SK-N-SH (cell line): ENCODE results near the gene FAM240A.

ENCODE experiments used
- CHD2 ChIP-seq: fragments of 150-350 bp; IDR thresholded peaks from 2 replicates; pipeline ENCODE4 v1.6.1; 2018; ENCODE audit warnings: low read length; ENCODE audit not compliant: partially characterized antibody
- EP300 ChIP-seq, 2 experiments: IDR thresholded peaks; 2 replicates each; pipeline versions ENCODE4 v1.4.0 to v1.6.1; 2012; ENCODE audit warnings: borderline replicate concordance in 1 of 2, low read depth in 1 of 2, low read length in 1 of 2
- MAX ChIP-seq: IDR thresholded peaks from 2 replicates; pipeline ENCODE4 v1.4.0; 2012; ENCODE audit warnings: low read depth
- REST ChIP-seq: IDR thresholded peaks from 2 replicates; pipeline ENCODE4 v1.6.1; 2012; ENCODE audit warnings: mild to moderate bottlenecking, low read depth, low read length, moderate library complexity
- SIN3A ChIP-seq: IDR thresholded peaks from 2 replicates; pipeline ENCODE4 v1.6.1; 2012; ENCODE audit warnings: low read depth, mild to moderate bottlenecking, low read length, moderate library complexity, borderline replicate concordance
- SMC3 ChIP-seq: IDR thresholded peaks from 2 replicates; pipeline ENCODE4 v1.6.1; 2012; ENCODE audit warnings: low read depth, low read length, improper control_type of control experiment
- TEAD4 ChIP-seq: IDR thresholded peaks from 2 replicates; pipeline ENCODE4 v1.4.0; 2012; ENCODE audit warnings: mild to moderate bottlenecking, borderline replicate concordance; ENCODE audit not compliant: insufficient read depth
- YY1 ChIP-seq: IDR thresholded peaks from 2 replicates; pipeline ENCODE4 v1.4.0; 2012; ENCODE audit warnings: low read depth, mild to moderate bottlenecking
- TF ChIP-seq, protein P1 (sequence below): fragments of 200-600 bp; sonication (generic); IDR thresholded peaks from 2 replicates; pipeline ENCODE4 v1.6.1; 2017; ENCODE audit warnings: antibody characterized with exemption, mild to moderate bottlenecking, moderate library complexity

DNA sequence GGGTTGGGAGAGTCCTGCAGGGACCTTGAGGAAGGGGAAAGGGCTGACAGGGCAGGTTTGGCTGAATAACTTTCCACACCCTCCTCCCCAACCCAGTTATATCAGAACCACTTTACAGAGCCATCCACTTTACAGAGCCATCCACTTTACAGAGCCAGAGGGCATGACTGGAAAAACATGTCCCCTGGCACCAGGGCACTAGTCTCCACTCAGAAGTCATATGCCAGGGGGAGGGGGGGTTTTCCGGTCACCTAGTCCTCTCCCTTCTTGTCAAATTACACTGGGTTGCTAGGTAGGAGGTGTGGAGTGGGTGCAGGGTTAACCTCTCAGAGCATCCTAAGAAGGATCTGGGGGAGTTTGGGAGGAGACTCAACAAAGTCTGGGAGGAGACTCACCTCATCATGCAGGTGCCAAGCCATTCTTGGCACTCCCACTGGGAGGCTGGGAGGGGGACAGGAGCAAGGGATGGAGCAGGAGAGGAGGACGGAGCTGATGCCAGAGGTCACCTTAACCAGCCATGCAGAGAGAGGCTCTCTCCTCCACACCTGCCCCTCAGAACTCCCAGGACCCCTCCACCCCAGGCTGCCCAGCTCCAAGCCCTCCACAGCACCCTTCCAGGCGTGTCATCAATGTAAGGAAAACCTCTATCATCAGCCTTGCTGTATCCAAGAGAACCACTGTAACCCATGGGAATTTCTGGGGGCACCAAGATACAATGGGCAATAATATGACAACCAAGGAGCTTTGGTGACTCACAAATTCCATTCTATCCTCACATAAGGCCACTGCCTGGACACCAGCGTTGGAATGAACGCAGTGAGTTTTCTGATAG lies 47.9 kb upstream of the FAM240A start:
- TF ChIP-seq TEAD4 = no peak
- TF ChIP-seq MAX = no peak
- TF ChIP-seq, protein P1, sequence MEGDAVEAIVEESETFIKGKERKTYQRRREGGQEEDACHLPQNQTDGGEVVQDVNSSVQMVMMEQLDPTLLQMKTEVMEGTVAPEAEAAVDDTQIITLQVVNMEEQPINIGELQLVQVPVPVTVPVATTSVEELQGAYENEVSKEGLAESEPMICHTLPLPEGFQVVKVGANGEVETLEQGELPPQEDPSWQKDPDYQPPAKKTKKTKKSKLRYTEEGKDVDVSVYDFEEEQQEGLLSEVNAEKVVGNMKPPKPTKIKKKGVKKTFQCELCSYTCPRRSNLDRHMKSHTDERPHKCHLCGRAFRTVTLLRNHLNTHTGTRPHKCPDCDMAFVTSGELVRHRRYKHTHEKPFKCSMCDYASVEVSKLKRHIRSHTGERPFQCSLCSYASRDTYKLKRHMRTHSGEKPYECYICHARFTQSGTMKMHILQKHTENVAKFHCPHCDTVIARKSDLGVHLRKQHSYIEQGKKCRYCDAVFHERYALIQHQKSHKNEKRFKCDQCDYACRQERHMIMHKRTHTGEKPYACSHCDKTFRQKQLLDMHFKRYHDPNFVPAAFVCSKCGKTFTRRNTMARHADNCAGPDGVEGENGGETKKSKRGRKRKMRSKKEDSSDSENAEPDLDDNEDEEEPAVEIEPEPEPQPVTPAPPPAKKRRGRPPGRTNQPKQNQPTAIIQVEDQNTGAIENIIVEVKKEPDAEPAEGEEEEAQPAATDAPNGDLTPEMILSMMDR = no peak
- no peak for TF ChIP-seq SIN3A
- no peak for TF ChIP-seq EP300 (IDR thresholded peaks at IDR 0.05; ENCODE audit: borderline replicate concordance in 1 of 2, low read depth in 1 of 2, low read length in 1 of 2)
- TF ChIP-seq CHD2 = no peak
- TF ChIP-seq YY1 = no peak
- no peak for TF ChIP-seq SMC3
- no peak for TF ChIP-seq REST
